NK-92 treated with Interleukin-12 subunit alpha and Interleukin-12 subunit beta, amount 100 ng/mL, for 24 hours (cell line): Measurements from ENCODE around the gene MSH3.
"Not testable (repeated sequence)": the region's sequence is repeated elsewhere in the genome, so short reads cannot be mapped to it uniquely, and the experiment has no call there.

Source experiments
- DNase-seq: peaks from one replicate; lab custom pipeline; 2025; lab: John Stamatoyannopoulos, UW

The MSH3 gene

GRCh38 chr5:80755626-80756025 is 101.2 kb downstream of the MSH3 start:
- DNase-seq = no peak

GRCh38 chr5:80756292-80756691 is 101.8 kb downstream of the MSH3 start:
- DNase-seq = no peak

- no peak for DNase-seq
Measured at GRCh38 chr5:80757290-80757689, 102.8 kb downstream of the MSH3 start.

- DNase-seq = no peak
Measured at GRCh38 chr5:80759866-80760577, 105.6 kb downstream of the MSH3 start.

GRCh38 chr5:80760680-80761079 is 106.2 kb downstream of the MSH3 start:
- no peak for DNase-seq

GRCh38 chr5:80761176-80761575 is 106.7 kb downstream of the MSH3 start:
- DNase-seq = no peak

- no peak for DNase-seq
Measured at GRCh38 chr5:80761966-80762365, 107.5 kb downstream of the MSH3 start.

GRCh38 chr5:80762573-80762972 is 108.1 kb downstream of the MSH3 start:
- no peak for DNase-seq

GRCh38 chr5:80763211-80763610 is 108.8 kb downstream of the MSH3 start:
- DNase-seq = no peak

GRCh38 chr5:80763873-80764647 is 109.6 kb downstream of the MSH3 start:
- no peak for DNase-seq

GRCh38 chr5:80764786-80765185 is 110.3 kb downstream of the MSH3 start:
- DNase-seq = no peak

GRCh38 chr5:80777347-80778287 is 123.2 kb downstream of the MSH3 start:
- no peak for DNase-seq

- no peak for DNase-seq
Measured at GRCh38 chr5:80780024-80780423, 125.6 kb downstream of the MSH3 start.

GRCh38 chr5:80780761-80781285 is 126.4 kb downstream of the MSH3 start:
- DNase-seq = no peak

- DNase-seq = no peak
Measured at GRCh38 chr5:80781356-80781755, 126.9 kb downstream of the MSH3 start.

- DNase-seq = no peak
Measured at GRCh38 chr5:80782626-80783025, 128.2 kb downstream of the MSH3 start.

- not testable (repeated sequence) for DNase-seq
Measured at GRCh38 chr5:80783751-80784150, 129.3 kb downstream of the MSH3 start.

GRCh38 chr5:80784451-80784850 is 130.0 kb downstream of the MSH3 start:
- no peak for DNase-seq

GRCh38 chr5:80789319-80790016 is 135.0 kb downstream of the MSH3 start:
- not testable (repeated sequence) for DNase-seq

- no peak for DNase-seq
Measured at GRCh38 chr5:80790698-80791097, 136.2 kb downstream of the MSH3 start.

- no peak for DNase-seq
Measured at GRCh38 chr5:80793354-80793753, 138.9 kb downstream of the MSH3 start.

GRCh38 chr5:80796846-80797245 is 142.4 kb downstream of the MSH3 start:
- DNase-seq = no peak
